Esophagus (tissue), 2 donors: Measurements from ENCODE around the gene MLN. TPM values are rescaled to one million over a fixed set of nuclear protein-coding genes. Genes with fewer than 3 reads are reported as not detected.

Experiments used
- H3K27ac ChIP-seq, 2 donors: one replicate each; pipeline ENCODE4 v1.5.1; 2013; ENCODE audit warnings: low read depth in 2 of 2, mild to moderate bottlenecking in 2 of 2, inconsistent platforms in 1 of 2, low read length in 1 of 2, moderate library complexity in 1 of 2
- H3K27me3 ChIP-seq, 2 donors: one replicate each; pipeline ENCODE4 v1.6.1; 2013; ENCODE audit warnings: low read length in 2 of 2, control low read depth in 1 of 2, mild to moderate bottlenecking in 1 of 2; ENCODE audit not compliant: insufficient read depth in 2 of 2, control insufficient read depth in 1 of 2
- H3K36me3 ChIP-seq, 2 donors: one replicate each; pipeline ENCODE4 v1.6.1; 2013; ENCODE audit warnings: low read length in 1 of 2; ENCODE audit not compliant: control insufficient read depth in 2 of 2, insufficient read depth in 2 of 2
- H3K4me1 ChIP-seq, 2 donors: one replicate each; pipeline ENCODE4 v1.6.1; 2013; ENCODE audit warnings: low read length in 1 of 2; ENCODE audit not compliant: control insufficient read depth in 2 of 2, insufficient read depth in 2 of 2
- H3K4me3 ChIP-seq, 2 donors: one replicate each; pipeline ENCODE4 v1.5.1; 2013; ENCODE audit warnings: low read length in 2 of 2, mild to moderate bottlenecking in 2 of 2, low read depth in 1 of 2, moderate library complexity in 1 of 2
- H3K9me3 ChIP-seq, 2 donors: one replicate each; pipeline ENCODE4 v1.6.1; 2013; ENCODE audit warnings: mild to moderate bottlenecking in 2 of 2, low read depth in 1 of 2, low read length in 1 of 2, moderate library complexity in 1 of 2; ENCODE audit not compliant: control insufficient read depth in 2 of 2, insufficient read depth in 1 of 2
- WGBS, 2 donors: extraction: QIAGEN DNeasy Blood & Tissue Kit; methylation state at CpG; one replicate each; pipeline ENCODE4 v1.1.7; 2013; 5-methylcytosine and 5-hydroxymethylcytosine counted together
- polyA plus RNA-seq, 2 donors: library from polyadenylated mRNA; stranded (reverse); fragments of 200-250 nt; gene quantifications; one replicate each; pipeline ENCODE4 v1.2.3, GENCODE V29; 2013
- donor health status: healthy with polysubstance abuse.
- donor health status: Bipolar disorder and iron deficiency.

Gene MLN
- polyA plus RNA-seq, 2 donors = not detected

DNA sequence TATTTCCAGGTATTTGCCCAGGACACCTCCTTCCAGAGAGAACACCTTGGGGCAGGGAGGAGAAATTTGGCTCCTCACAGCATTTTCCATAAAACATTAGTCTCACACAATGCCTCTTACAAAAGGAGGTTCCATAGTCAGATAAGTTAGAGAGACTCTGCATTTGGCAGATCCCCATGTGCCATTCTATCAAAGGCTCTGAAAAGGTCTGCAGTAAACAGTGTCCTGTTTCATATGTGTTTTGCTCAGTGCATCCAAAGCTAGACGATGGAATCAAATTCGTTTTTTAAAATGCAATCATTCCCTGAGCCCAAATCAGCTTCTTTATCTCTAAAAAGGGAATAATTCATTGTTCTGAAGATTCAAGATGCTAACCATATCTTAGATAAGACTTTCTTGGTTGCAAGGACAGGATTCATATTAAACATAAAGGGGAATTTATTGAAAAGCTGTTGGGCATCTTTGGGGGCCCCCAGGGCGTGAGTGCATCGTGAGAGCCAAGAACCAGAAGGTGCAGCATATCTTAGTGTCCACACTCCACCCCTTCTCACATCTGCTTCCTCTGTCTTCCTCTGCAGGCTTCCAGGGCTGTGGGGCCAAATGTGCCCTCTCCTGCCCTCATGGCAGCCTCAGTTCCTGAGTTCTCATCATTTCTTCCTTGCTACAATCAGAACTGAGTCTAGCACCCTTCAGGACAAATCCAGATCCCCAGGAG, 41.4 kb upstream of the MLN start:
- 57 to 68% methylated on average over 4 of the region's 4 CpGs for WGBS, 2 donors

DNA sequence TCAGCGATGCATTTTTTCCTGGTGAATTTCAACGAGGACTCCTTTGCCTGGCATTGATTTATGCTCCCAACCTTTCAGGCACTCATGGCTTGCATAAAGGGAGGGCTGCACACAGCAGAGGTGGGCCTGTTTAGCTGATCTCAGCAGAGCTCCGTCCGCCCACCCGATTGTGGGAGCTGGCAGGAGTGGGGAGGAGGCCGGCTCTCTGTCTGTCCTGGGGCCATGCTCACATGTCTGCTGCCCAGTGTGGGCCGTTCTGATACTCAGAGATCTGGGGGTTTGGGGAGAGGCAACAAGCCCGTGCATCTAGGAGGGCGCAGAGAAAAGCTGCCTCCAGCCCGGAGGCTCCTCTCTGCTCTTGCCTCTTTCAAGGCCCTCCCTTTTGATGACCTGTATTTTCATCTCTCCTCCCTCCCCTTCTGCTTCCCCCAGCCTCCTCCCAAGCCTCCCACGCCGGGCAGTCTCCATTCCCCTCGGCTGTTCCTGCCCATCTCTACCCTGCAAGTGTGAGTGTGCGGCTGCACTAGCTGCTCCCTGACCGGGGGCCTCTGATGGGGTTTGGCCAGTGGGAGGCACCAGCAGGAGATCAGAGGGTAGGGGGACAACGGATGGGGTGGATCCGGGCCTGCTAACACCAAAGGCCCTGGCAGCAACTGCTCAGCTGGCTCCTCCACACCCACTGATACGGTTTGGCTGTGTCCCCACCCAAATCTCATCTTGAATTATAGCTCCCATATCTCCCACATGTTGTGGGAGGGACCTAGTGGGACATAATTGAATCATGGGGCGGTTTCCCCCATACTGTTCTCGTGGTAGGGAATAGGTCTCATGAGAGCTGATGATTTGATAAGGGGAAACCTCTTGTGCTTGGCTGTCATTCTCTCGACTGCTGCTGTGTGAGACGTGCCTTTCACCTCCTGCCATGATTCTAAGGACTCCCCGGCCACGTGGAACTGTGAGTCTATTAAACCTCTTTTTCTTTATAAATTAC, 39.6 kb upstream of the MLN start:
- no peak overlapping the region for H3K27ac ChIP-seq
- peaks cover 4 to 15% of the 10 kb centered on the region in 2 donors for H3K4me1 ChIP-seq
- H3K36me3 ChIP-seq = no peaks in the 10 kb centered on the region
- H3K27me3 ChIP-seq = no peaks in the 10 kb centered on the region
- H3K9me3 ChIP-seq = no peaks in the 10 kb centered on the region
- H3K4me3 ChIP-seq = no peak overlapping the region
- 74 to 75% methylated on average over 24 of the region's 24 CpGs for WGBS, 2 donors

More for the DNA sequence above, 41.4 kb upstream of the MLN start:
- Histone ChIP-seq H3K36me3 (no peaks in the 10 kb centered on the region), H3K4me3 (no peak overlapping the region), H3K27ac (no peak overlapping the region), H3K4me1 (peaks cover 0 to 6% of the 10 kb centered on the region in 2 donors), H3K9me3 (no peaks in the 10 kb centered on the region), H3K27me3 (no peaks in the 10 kb centered on the region)

DNA sequence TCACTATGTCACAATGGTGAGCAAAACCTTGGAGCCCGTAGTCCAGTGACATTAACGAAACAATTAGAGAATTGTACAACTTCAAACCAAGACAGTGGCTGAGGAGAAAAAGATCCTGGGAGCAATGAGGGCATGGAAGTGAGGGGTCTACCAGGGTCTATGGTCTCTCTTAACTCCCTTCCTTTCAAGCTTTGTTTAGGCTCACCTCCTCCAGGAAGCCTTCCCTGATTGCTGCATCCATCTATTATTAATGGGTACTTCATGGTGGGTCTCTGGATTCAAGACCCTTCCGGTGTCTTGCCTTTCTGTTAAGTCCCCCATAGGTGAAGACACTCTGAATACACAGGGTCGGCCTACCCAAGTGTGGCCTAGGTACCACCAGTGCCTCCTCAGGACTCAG, 38.1 kb upstream of the MLN start:
- H3K27ac ChIP-seq = no peak overlapping the region
- 95 to 97% methylated on average over 4 of the region's 4 CpGs for WGBS, 2 donors

DNA sequence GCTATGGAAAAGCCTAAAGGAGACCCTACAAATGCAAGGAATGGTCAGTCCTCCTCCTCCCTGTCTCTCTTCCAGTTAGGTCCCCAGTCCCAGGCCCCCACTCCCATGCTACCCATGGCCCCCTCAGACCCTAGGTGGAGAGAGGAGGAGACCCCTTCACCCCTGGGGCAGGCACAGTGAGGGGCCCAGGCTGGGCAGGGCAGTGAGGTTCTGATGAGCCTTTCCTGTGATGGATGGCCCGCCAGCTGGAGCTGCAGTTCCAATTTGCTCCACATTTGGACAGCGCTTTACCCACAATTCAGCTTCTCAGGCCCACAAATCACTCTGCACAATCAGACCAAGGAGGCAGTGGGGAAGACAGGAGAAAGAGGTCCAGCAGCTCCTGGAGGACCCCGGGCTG, 37.3 kb upstream of the MLN start:
- H3K9me3 ChIP-seq = no peaks in the 10 kb centered on the region
- WGBS, 2 donors = 96% methylated on average over 3 of the region's 3 CpGs
- H3K27ac ChIP-seq = no peak overlapping the region
- peaks cover 8 to 17% of the 10 kb centered on the region in 2 donors for H3K4me1 ChIP-seq
- H3K27me3 ChIP-seq = no peaks in the 10 kb centered on the region
- H3K4me3 ChIP-seq = no peak overlapping the region
- H3K36me3 ChIP-seq = no peaks in the 10 kb centered on the region

More for the DNA sequence above, 38.1 kb upstream of the MLN start:
- Histone ChIP-seq H3K27me3 (no peaks in the 10 kb centered on the region), H3K9me3 (no peaks in the 10 kb centered on the region), H3K4me3 (no peak overlapping the region), H3K4me1 (peaks cover 8 to 17% of the 10 kb centered on the region in 2 donors), H3K36me3 (no peaks in the 10 kb centered on the region)

DNA sequence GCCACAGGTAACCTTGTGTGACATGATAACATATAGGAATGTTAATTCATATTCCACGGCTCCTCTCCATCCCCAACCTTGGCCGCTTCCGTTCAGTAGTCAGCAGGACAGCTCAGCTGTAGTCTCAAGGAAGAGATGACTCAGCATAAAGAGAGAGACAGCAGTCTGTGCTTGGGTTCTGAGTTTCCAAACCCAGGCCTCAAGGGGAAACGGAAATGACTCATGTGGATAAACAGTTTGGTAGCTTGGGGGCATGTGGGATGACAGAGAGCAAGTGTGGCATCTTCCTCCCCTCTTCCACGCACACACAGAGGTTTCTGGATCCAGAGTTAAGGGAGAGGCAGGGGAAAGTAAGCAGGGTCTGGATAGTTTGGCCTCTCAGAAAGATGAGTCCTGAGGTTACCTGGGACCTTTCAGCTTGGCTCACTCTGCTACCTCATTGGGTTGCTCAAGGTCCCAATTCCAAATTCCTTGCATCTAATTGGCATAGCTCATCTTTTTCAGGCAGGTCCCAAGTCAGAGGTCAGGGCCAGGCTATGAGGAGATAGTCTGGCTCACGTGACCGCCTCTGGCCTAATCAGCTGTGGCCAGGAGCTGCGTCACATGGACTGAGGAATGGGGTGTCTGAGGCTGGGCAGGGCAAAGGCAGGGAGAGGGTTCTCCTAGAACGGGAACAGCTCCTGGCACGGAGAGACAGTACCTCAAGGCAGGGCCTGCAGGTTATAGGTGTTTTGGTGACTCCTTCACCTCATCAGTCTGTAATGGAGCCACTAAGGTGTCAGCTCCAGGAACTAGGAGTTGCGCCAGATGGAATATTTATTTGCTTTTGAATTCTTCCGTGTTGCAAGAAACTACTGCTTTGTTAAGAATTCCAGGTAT, 36.5 kb upstream of the MLN start:
- Histone ChIP-seq H3K27me3 (no peaks in the 10 kb centered on the region), H3K4me3 (no peak overlapping the region), H3K4me1 (peaks cover 8 to 17% of the 10 kb centered on the region in 2 donors), H3K36me3 (no peaks in the 10 kb centered on the region), H3K9me3 (no peaks in the 10 kb centered on the region), H3K27ac (peak overlapping the region; percentile 13 to 51)
- WGBS, 2 donors = 43 to 50% methylated on average over 12 of the region's 12 CpGs

DNA sequence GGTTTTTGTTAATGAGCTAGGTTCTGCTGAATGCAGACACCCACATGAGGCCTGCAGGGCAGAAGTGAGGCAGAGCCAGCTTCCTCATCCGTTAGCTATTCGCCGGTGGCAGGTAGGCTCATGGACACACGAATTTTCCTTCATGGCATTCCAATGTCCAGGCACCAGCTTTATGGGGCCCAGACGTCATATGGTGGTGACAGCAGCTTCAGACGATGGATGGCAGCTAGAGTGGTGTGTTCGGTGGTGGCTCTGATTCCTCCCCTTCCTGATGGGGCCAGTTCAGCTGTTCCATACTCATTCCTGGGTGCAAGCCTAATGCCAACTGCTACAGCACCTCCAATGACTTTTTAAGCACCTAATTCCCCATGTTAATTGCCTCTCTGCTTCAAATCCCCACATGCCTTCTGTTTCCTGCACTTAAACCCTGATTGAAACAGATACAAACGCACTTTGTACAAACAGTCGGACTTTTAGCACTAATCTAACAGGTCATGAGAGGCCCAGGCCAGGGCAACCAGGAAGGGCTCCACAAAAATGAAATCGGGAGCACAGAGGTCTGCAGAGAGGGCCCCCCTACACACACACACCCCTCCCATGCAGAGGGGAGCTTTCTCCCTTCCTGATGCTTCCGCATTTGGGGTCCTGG, 35.7 kb upstream of the MLN start:
- peaks cover 8 to 19% of the 10 kb centered on the region in 2 donors for H3K4me1 ChIP-seq
- peak overlapping the region in 1 of 2 donors; percentile 51 for H3K27ac ChIP-seq
- 56 to 60% methylated on average over 11 of the region's 11 CpGs for WGBS, 2 donors
- H3K4me3 ChIP-seq = no peak overlapping the region
- no peaks in the 10 kb centered on the region for H3K27me3 ChIP-seq
- H3K9me3 ChIP-seq = no peaks in the 10 kb centered on the region
- no peaks in the 10 kb centered on the region for H3K36me3 ChIP-seq

DNA sequence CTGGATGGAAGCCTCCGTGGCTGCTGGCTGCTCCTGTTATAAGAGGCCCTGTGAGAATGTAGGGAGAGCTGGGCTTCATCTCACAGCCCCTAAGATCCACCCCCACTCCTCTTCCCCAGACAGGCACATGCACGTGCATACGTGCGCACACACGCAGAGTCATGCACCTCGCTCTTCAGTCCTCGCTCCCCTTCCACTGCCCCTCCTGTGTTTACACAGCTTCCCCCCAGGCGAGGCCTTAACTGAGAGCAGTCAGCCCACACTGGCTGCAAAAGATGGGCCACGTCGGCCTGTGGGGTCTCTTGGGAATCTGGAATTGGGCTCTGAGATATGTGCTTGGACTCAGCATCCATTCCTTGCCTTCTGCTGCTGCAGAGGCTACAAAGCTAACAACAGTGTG, 35.2 kb upstream of the MLN start:
- H3K27me3 ChIP-seq = no peaks in the 10 kb centered on the region
- H3K4me1 ChIP-seq = peaks cover 8 to 20% of the 10 kb centered on the region in 2 donors
- no peak overlapping the region for H3K4me3 ChIP-seq
- H3K36me3 ChIP-seq = no peaks in the 10 kb centered on the region
- H3K9me3 ChIP-seq = no peaks in the 10 kb centered on the region
- no peak overlapping the region for H3K27ac ChIP-seq
- 45 to 58% methylated on average over 10 of the region's 10 CpGs for WGBS, 2 donors

DNA sequence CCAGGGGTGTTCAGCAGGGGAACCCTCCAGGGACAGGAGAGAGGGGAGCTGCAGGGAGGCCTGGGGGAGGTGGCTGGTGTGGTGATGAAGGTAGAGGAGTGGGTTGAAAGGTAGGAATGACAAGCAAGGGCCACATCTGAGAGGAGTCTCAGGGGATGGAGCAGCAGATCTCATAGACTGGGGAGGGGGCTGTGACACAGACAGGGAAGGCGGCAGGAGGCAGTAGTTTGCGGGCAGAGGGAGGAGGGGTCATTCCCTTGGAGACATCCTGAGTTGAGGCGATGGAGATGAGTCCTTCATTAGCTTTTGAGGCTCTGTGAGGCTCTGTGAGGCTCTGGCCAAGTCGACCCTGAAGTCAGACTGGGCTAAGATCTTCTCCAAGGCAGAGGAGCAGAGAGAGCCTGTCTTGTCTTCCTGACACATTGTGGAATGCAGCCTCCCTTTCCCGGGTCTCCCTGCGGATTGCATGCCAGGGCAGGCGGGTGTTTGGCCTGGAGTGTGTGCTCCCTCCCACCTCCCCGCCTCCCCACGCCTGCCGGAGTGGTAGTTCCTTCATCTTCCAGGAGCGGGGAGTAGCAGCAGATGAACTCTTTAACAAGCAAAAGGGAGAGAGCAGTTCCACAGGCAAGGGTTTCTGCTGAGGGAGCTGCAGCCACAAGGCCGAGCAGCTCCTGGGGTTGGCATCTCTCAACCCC, 34.3 kb upstream of the MLN start:
- Histone ChIP-seq H3K27me3 (no peaks in the 10 kb centered on the region), H3K4me3 (no peak overlapping the region), H3K9me3 (no peaks in the 10 kb centered on the region), H3K27ac (no peak overlapping the region), H3K4me1 (peaks cover 8 to 20% of the 10 kb centered on the region in 2 donors), H3K36me3 (no peaks in the 10 kb centered on the region)
- WGBS, 2 donors = 39 to 46% methylated on average over 12 of the region's 12 CpGs
